ENCODE measurements around the gene LGALS9.

Gene LGALS9

GRCh38 chr17:27600471-27600870, 30.5 kb upstream of the LGALS9 start:
- POLR2A ChIA-PET = interaction anchor here (0.7 to 1.2 kb wide), 3 partner anchors 14 to 268 kb away, joined by 3 to 4 read pairs (median 3); no protein-coding TSS in a partner anchor
- TF ChIP-seq CTCF (IDR thresholded peaks at IDR 0.05; ENCODE audit: insufficient read depth, low read length, missing control alignments) = no peak
- CTCF ChIA-PET = interaction anchor here (0.7 to 20.5 kb wide), 70 partner anchors 11 to 403 kb away, joined by 3 to 634 read pairs (median 6); partner anchors contain the start of genes KSR1 and WSB1
- no peak overlapping the region for H3K4me3 ChIP-seq (ENCODE audit: low read depth, low read length)
- DNase-seq (ENCODE audit: low read depth, low spot score) = peak; percentile 23

GRCh38 chr17:27601069-27601974, 29.7 kb upstream of the LGALS9 start:
- TF ChIP-seq CTCF (IDR thresholded peaks at IDR 0.05; ENCODE audit: insufficient read depth, low read length, missing control alignments) = peak; percentile 85
- ChIA-PET CTCF (interaction anchor here (0.7 to 20.5 kb wide), 69 partner anchors 12 to 410 kb away, joined by 3 to 634 read pairs (median 5); partner anchors contain the start of genes KSR1 and WSB1), POLR2A (interaction anchor here (0.9 kb wide), 1 partner anchor 269 kb away, joined by 3 read pairs; no protein-coding TSS in a partner anchor)
- DNase-seq (ENCODE audit: low read depth, low spot score) = no peak
- no peak overlapping the region for H3K4me3 ChIP-seq (ENCODE audit: low read depth, low read length)

GRCh38 chr17:27601975-27602302, 29.0 kb upstream of the LGALS9 start:
- no peak overlapping the region for H3K4me3 ChIP-seq (ENCODE audit: low read depth, low read length)
- no peak for DNase-seq (ENCODE audit: low read depth, low spot score)
- ChIA-PET POLR2A (interaction anchor here (0.8 kb wide), 1 partner anchor 46 kb away, joined by 3 read pairs; no protein-coding TSS in a partner anchor), CTCF (interaction anchor here (0.8 to 20.5 kb wide), 56 partner anchors 12 to 411 kb away, joined by 3 to 634 read pairs (median 4); partner anchors contain the start of gene KSR1)
- no peak for TF ChIP-seq CTCF (IDR thresholded peaks at IDR 0.05; ENCODE audit: insufficient read depth, low read length, missing control alignments)

GRCh38 chr17:27602721-27603420, 28.1 kb upstream of the LGALS9 start:
- no peak overlapping the region for H3K4me3 ChIP-seq (ENCODE audit: low read depth, low read length)
- TF ChIP-seq CTCF (IDR thresholded peaks at IDR 0.05; ENCODE audit: insufficient read depth, low read length, missing control alignments) = peak; percentile 96
- POLR2A ChIA-PET = interaction anchor here (0.8 kb wide), 1 partner anchor 45 kb away, joined by 3 read pairs; no protein-coding TSS in a partner anchor
- CTCF ChIA-PET = interaction anchor here (0.8 to 20.5 kb wide), 55 partner anchors 11 to 433 kb away, joined by 3 to 634 read pairs (median 7); partner anchors contain the start of gene KSR1
- no peak for DNase-seq (ENCODE audit: low read depth, low spot score)

GRCh38 chr17:27603421-27603770, 27.6 kb upstream of the LGALS9 start:
- no peak overlapping the region for H3K4me3 ChIP-seq (ENCODE audit: low read depth, low read length)
- CTCF ChIA-PET = interaction anchor here (0.8 to 20.5 kb wide), 42 partner anchors 10 to 433 kb away, joined by 3 to 634 read pairs (median 7); partner anchors contain the start of gene KSR1
- no peak for DNase-seq (ENCODE audit: low read depth, low spot score)
- TF ChIP-seq CTCF (IDR thresholded peaks at IDR 0.05; ENCODE audit: insufficient read depth, low read length, missing control alignments) = no peak
- POLR2A ChIA-PET = no interaction called here

Measured in AG04449 (cell line).